T47D (cell line): ENCODE results near the gene GCSH.

Experiments used
- DNase-seq, 2 experiments: peaks; one replicate each; pipeline versions ENCODE4 v3.0.0 to v3.0.0-alpha.2; 2011 to 2012; ENCODE audit warnings: low read depth in 1 of 2, low spot score in 1 of 2
- JUND ChIP-seq: IDR thresholded peaks from 2 replicates; pipeline ENCODE4 v1.6.1; 2012; ENCODE audit warnings: low read depth
- in situ Hi-C: cut with HindIII; loops from 2 replicates; pipeline ENCODE4 v1.10.0; 2016; ENCODE audit warnings: low sequenced_read_pairs, low pct_unique_long_range_greater_than_20kb

GCSH gene

GRCh38 chr16:81088836-81089235, 7.4 kb downstream of the GCSH start:
- no peak for DNase-seq
- TF ChIP-seq JUND, result no peak
- in situ Hi-C loops, result no loop called here

GRCh38 chr16:81081014-81081413, 15.2 kb downstream of the GCSH start:
- in situ Hi-C loops, result no loop called here
- DNase-seq, result no peak
- no peak for TF ChIP-seq JUND

GRCh38 chr16:81080233-81080632, 16.0 kb downstream of the GCSH start:
- DNase-seq, result no peak
- in situ Hi-C loops, result no loop called here
- TF ChIP-seq JUND, result no peak

- no peak; the same call in 1 of the 2 replicates for TF ChIP-seq JUND
- in situ Hi-C loops, result no loop called here
- peak; percentile 96 to 97 for DNase-seq
These were observed 18.9 kb downstream of the GCSH start, which contains the start of gene C16orf46 for GRCh38 chr16:81077076-81077940. Gene C16orf46 (minus strand): TSS chr16:81077238. CDS start chr16:81063955, 13,283 bp downstream.

GRCh38 chr16:81076566-81077075, 19.6 kb downstream of the GCSH start:
- no peak for TF ChIP-seq JUND
- DNase-seq, result peak; percentile 79 to 93
- in situ Hi-C loops, result no loop called here

GRCh38 chr16:81073560-81074330, 22.4 kb downstream of the GCSH start:
- no peak for DNase-seq
- no peak for TF ChIP-seq JUND
- in situ Hi-C loops, result no loop called here

- no peak for DNase-seq
- in situ Hi-C loops, result no loop called here
- no peak for TF ChIP-seq JUND
These were observed 24.4 kb downstream of the GCSH start for GRCh38 chr16:81071805-81072204.

GRCh38 chr16:81070979-81071378, 25.2 kb downstream of the GCSH start:
- no peak for DNase-seq
- in situ Hi-C loops, result no loop called here
- no peak for TF ChIP-seq JUND

GRCh38 chr16:81069063-81069462, 27.1 kb downstream of the GCSH start:
- no peak for TF ChIP-seq JUND
- in situ Hi-C loops, result no loop called here
- DNase-seq, result no peak

GRCh38 chr16:81067166-81067565, 29.0 kb downstream of the GCSH start:
- in situ Hi-C loops, result no loop called here
- TF ChIP-seq JUND, result no peak
- DNase-seq, result no peak

GRCh38 chr16:81066681-81067080, 29.5 kb downstream of the GCSH start:
- TF ChIP-seq JUND, result no peak
- no peak for DNase-seq
- in situ Hi-C loops, result no loop called here

GRCh38 chr16:81061871-81062608, 34.2 kb downstream of the GCSH start:
- DNase-seq, result no peak
- in situ Hi-C loops, result no loop called here
- no peak for TF ChIP-seq JUND
